Activated CD4-positive, alpha-beta T cell treated with anti-CD3 and anti-CD28 coated beads for 24 hours (primary cell): Measurements from ENCODE around the gene MCCC1.
A peak's percentile ranks its signal among the peaks of the same experiment; 100 is the strongest.

Experiments
- DNase-seq, 2 donors: peaks; one replicate each; pipeline ENCODE4 v3.0.0-alpha.2; 2020; ENCODE audit warnings: low read depth in 2 of 2

MCCC1 gene

DNA sequence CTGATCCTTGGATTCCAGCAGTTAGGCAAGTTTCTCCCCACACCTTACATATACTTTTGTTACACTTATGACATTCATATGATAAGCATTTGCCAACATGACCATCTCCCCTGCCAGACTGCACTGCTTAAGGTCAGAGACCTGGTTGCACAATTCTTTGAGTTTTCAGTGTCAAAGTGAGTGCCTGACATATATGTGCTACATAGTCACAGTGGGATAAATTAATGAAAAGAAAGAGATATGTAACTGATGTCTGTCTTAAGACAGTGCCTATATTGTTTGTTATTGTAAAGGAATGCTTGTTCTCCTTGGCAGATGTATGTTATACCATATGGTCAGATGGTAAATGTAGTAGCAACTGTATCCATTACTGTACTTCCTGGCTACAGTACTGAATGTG lies 115.4 kb downstream of the MCCC1 start:
- DNase-seq: no peak

GRCh38 chr3:182981038-182981380 lies 118.3 kb downstream of the MCCC1 start:
- DNase-seq: no peak

GRCh38 chr3:182980204-182981037 lies 118.9 kb downstream of the MCCC1 start, which contains the start of gene DCUN1D1:
Gene DCUN1D1, minus strand, starts transcription at chr3:182980538. Its CDS starts 49 bp downstream, at chr3:182980489.
- DNase-seq: peak; percentile 77 to 80

GRCh38 chr3:182979674-182980191 lies 119.6 kb downstream of the MCCC1 start:
- DNase-seq: peak in 1 of 2 donors; percentile 12

DNA sequence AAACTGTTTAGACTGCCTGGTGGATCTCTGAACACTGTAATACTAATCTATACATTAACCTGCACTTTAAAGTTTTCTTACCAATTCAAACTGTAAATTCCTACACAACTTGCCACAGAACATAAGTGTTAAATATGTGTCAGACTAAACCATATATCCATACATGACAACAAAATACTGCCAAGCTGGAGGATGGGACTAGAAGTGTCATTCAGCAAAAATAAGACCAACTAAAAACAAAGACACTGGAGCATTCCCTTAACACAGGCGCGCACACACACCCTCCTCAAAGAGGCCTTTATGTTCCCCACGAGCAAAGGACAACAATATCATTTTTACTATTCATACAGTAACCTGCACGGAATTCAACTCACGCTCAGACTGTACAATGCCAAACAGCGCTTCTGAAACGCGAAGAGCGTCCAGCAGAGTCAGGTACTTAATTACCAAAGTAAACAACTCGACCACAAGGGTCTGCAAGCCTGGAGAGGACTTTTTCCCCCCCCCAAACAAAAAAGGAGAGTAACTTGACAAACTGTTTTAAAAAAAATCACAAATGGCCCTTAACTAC lies 120.1 kb downstream of the MCCC1 start:
- no peak for DNase-seq

GRCh38 chr3:182978387-182978786 lies 120.9 kb downstream of the MCCC1 start:
- no peak for DNase-seq

DNA sequence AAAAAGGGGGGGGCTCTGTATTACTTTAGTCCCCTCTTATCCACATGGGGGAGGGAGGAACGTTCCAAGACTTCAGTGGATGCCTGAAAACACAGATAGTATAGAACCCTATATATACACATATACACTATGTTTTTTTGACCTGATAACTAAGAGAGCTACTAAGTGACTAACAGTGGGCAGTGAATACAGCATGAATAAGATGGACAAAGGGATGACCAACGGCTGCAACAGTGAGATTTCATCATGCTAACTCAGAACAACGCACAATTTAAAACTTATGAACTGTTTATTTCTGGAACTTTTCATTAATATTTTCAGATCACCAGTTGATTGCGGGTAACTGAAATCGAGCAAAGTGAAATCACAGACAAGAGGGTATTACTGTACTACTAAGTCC lies 126.2 kb downstream of the MCCC1 start:
- no peak for DNase-seq

GRCh38 chr3:182972387-182972786 lies 126.9 kb downstream of the MCCC1 start:
- DNase-seq: no peak

GRCh38 chr3:182971637-182972036 lies 127.7 kb downstream of the MCCC1 start:
- DNase-seq: no peak

DNA sequence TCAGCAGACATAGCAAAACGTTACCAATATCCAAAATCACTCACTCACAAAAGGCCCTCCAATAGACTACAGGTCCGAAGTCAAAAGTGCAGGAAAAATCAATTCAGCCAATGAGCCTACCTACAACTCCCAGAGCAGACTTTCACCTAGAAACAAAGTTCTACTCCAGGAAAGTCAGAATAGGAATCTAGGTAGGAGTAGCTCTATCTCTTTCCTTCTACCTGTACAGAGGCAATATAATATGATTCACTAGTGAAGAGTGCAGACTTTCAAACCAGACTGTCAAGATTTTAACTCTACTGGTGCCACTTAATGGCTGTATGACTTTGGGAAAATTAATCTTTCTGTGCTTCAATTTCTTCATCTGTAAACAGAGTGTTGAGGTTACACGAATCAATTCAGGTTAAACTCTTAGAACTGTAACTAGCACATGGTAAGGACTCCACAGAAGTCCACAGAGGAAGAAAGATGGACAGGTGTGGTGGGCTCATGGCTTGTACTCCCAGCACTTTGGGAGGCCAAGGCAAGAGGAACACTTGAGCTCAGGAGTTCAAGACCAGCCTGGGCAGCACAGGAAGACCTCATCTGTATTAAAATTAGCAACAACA lies 128.4 kb downstream of the MCCC1 start:
- no peak for DNase-seq

- DNase-seq: no peak
These were observed 129.4 kb downstream of the MCCC1 start for GRCh38 chr3:182969853-182970252.

- no peak for DNase-seq
These were observed 130.0 kb downstream of the MCCC1 start for GRCh38 chr3:182969277-182969676.

DNA sequence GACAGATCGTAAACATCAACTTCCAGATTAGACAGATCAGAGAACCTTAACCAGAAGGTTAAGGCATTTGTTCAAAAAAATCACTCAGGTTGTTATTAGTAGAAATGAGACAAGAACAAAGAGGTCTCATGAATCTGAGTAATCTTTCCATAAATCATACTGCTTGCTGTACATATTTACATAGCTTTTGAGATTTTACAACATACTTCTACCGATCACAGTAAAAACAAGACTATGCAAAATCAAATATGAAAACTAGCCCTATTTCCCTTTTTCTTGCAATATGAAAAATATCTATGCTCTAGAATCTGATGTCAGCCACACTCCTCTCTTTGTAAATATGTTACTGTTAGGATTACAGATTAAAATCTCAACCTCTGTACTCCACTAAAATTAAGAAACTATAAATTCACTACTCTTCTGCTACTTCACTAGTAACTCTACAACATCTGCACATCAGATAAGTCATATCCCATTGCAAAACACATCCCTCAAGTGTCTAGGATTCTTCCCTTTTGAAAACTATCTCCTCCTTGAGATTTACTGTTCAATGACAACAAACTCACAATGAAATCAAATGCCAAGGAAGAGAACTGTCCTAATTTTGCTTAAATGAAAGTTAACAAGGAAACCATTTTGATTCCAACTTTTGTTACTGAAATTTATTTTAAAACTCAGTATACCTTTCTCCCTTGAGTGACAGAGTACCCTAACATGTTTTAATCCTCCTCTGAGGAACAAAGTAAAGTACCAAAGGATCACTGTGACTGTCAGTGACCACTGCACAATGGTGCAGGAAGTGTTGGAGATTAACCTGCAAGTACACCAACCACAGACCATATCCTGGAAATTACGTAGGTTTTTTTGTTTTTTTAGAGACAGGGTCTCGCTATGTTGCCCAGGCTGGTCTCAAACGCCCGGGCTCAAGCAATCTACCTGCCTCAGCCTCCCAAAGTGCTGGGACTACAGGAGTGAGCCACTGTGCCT lies 131.8 kb downstream of the MCCC1 start:
- DNase-seq: no peak

DNA sequence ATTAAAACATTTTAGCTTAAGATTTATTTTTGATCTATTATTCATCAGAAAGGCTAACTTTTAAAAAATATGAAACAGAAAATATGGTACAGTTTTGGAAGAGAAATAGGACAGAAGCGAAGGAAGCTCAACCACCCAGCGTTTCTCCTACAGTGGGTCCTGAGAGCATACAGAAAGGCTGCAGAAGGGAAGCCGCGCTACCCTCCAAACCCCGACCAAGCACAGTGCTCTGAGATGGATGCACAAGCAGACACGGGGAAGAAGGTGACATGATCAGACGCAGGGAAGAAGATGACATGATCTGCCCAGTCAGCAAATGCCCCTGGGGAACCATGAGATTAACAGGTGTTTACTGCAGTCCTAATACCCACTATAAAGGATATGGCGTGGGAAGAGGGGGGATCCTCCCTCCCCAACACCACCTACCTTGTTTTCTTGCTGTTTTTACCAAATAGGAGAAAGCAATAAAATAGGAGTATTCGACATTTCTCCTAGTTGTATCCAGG lies 133.4 kb downstream of the MCCC1 start:
- DNase-seq: no peak
